Mesothelial cell of epicardium (in vitro differentiated cells): ENCODE measurements around the gene MICAL2. TPM values are rescaled to one million over a fixed set of nuclear protein-coding genes. Genes with fewer than 3 reads are reported as not detected.

Experiments
- DNase-seq, 2 experiments: peaks; one replicate each; pipeline ENCODE4 v3.0.0; 2021; ENCODE audit warnings: low spot score in 2 of 2; ENCODE audit not compliant: unreplicated experiment in 2 of 2
- H3K27ac Mint-ChIP-seq: 2 replicates; pipeline ENCODE4 v1.8.0; 2021; ENCODE audit warnings: mixed read lengths
- H3K27me3 Mint-ChIP-seq: 2 replicates; pipeline ENCODE4 v1.8.0; 2021; ENCODE audit warnings: low read depth, mixed read lengths
- H3K36me3 Mint-ChIP-seq: 2 replicates; pipeline ENCODE4 v1.8.0; 2021; ENCODE audit warnings: mixed read lengths
- H3K4me1 Mint-ChIP-seq: 2 replicates; pipeline ENCODE4 v1.8.0; 2021; ENCODE audit warnings: mixed read lengths
- H3K4me3 Mint-ChIP-seq: 2 replicates; pipeline ENCODE4 v1.8.0; 2021; ENCODE audit warnings: mild to moderate bottlenecking, moderate library complexity, mixed read lengths
- H3K9me3 Mint-ChIP-seq: 2 replicates; pipeline ENCODE4 v1.8.0; 2021; ENCODE audit warnings: mixed read lengths
- CTCF ChIP-seq: fragments of 200-600 bp; sonication (generic); IDR thresholded peaks from one replicate; pipeline ENCODE4 v1.5.0; 2021; ENCODE audit warnings: antibody characterized with exemption; ENCODE audit not compliant: unreplicated experiment
- total RNA-seq: library from RNA; stranded (reverse); gene quantifications from 3 replicates; pipeline ENCODE4 v1.2.1, GENCODE V29; 2021

MICAL2 gene
- total RNA-seq, 1 donor from 2014 or later = 15.0 TPM

DNA sequence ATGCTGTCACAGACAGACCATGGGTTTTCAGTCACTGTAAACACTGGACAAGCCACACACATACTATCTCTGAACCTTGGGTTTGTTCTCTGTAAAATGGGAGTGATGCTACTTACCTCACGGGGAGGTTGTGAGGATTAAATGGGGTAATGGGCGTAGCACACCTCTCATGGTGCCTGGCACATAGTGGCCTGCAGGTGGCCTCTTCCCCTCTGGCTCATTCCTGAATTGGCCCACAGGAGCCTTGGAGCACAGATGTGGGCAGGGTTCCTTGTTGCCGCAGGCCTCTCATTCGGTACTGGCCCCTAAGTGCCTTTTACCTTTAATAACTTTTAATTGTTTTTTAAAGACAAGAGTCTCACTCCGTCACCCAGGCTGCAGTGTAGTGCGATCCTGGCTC lies 11.7 kb downstream of the MICAL2 start:
- no peak overlapping the region for H3K4me3 Mint-ChIP-seq
- TF ChIP-seq CTCF = peak; percentile 26
- DNase-seq = no peak
- no peaks in the 10 kb centered on the region for H3K36me3 Mint-ChIP-seq
- no peak overlapping the region for H3K27ac Mint-ChIP-seq
- H3K4me1 Mint-ChIP-seq = peaks cover 19% of the 10 kb centered on the region
- no peaks in the 10 kb centered on the region for H3K9me3 Mint-ChIP-seq
- peaks cover 8% of the 10 kb centered on the region for H3K27me3 Mint-ChIP-seq

- Mint-ChIP-seq H3K4me1 (peaks cover 12% of the 10 kb centered on the region), H3K27ac (no peak overlapping the region), H3K9me3 (no peaks in the 10 kb centered on the region), H3K4me3 (no peak overlapping the region), H3K27me3 (peaks cover 8% of the 10 kb centered on the region), H3K36me3 (no peaks in the 10 kb centered on the region)
- no peak for TF ChIP-seq CTCF
- DNase-seq = no peak
These were observed 12.9 kb downstream of the MICAL2 start for GRCh38 chr11:12123273-12123672.

DNA sequence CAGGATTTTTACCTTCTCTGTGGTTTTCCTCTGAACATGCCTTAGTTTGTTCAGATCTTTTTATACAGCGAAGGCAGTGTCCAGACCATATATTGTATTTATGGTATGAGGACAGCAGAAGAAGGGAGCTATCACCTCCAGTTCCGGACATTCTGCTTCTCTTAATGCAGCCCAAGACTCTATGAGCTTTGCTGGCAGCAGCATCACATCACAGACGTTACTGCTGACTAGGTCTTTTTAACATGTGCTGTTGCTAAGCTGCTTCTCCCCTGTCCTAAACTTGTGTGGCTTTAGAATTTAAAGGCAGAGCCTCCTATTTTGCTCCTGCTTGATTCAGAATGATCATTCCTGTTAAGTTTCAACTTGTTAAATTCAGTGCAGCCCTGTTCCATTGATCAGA lies 13.4 kb downstream of the MICAL2 start:
- Mint-ChIP-seq H3K9me3 (no peaks in the 10 kb centered on the region), H3K4me1 (peaks cover 11% of the 10 kb centered on the region)
- TF ChIP-seq CTCF = no peak

DNA sequence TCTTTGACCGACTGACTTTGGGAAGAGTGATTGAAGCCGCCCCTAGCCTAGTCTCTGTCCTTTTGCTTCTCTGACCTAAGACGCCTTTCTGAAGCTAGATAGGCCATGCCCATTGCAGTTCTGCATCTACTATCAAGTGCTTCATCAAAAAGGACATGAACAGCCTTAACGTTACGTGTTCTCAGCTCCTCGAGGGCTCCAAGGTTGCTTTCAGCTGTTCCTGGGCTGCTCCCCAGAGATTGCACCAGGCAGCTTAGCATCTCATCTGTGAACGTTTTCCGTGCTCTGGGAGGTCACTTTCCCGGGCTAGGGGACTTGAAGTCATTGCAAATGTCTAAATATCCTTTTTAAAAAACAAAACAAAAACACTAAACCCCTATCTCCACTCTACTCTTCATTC lies 13.9 kb downstream of the MICAL2 start:
- Mint-ChIP-seq H3K4me3 (no peak overlapping the region), H3K27me3 (peaks cover 8% of the 10 kb centered on the region), H3K9me3 (no peaks in the 10 kb centered on the region), H3K36me3 (no peaks in the 10 kb centered on the region), H3K27ac (no peak overlapping the region), H3K4me1 (peaks cover 11% of the 10 kb centered on the region)
- no peak for DNase-seq
- no peak for TF ChIP-seq CTCF

More for the DNA sequence above, 13.4 kb downstream of the MICAL2 start:
- Mint-ChIP-seq H3K36me3 (no peaks in the 10 kb centered on the region), H3K27ac (no peak overlapping the region), H3K4me3 (no peak overlapping the region), H3K27me3 (peaks cover 8% of the 10 kb centered on the region)
- DNase-seq = no peak

- Mint-ChIP-seq H3K4me1 (peaks cover 3% of the 10 kb centered on the region), H3K36me3 (no peaks in the 10 kb centered on the region), H3K4me3 (no peak overlapping the region), H3K27me3 (peaks cover 4% of the 10 kb centered on the region), H3K9me3 (no peaks in the 10 kb centered on the region), H3K27ac (no peak overlapping the region)
- no peak for TF ChIP-seq CTCF
- no peak for DNase-seq
These were observed 15.3 kb downstream of the MICAL2 start for GRCh38 chr11:12125609-12126149.
